NB4 (cell line): ENCODE results near the gene MXRA5.
"Not testable (repeated sequence)": the region's sequence is repeated elsewhere in the genome, so short reads cannot be mapped to it uniquely, and the experiment has no call there.

Experiments
- DNase-seq: peaks from one replicate; pipeline ENCODE4 v3.0.0; 2010; ENCODE audit warnings: low read depth
- H3K4me3 ChIP-seq: one replicate; pipeline ENCODE4 v1.5.1; 2011; ENCODE audit warnings: mild to moderate bottlenecking, low read depth, low read length, moderate library complexity
- MYC ChIP-seq: IDR thresholded peaks from 2 replicates; pipeline ENCODE4 v1.6.1; 2011; ENCODE audit warnings: low read depth, low read length
- POLR2A ChIP-seq: IDR thresholded peaks from 2 replicates; pipeline ENCODE4 v1.6.1; 2011; ENCODE audit warnings: mild to moderate bottlenecking; ENCODE audit not compliant: insufficient read length; ENCODE audit errors: extremely low read depth
- TF ChIP-seq, protein P1 (sequence below): IDR thresholded peaks from one replicate; pipeline ENCODE4 v1.5.1; 2012; ENCODE audit warnings: low read depth, low read length
- TF ChIP-seq, protein P2 (sequence below): IDR thresholded peaks from 2 replicates; pipeline ENCODE4 v1.6.1; 2011; ENCODE audit warnings: low read depth, low read length

Gene MXRA5

DNA sequence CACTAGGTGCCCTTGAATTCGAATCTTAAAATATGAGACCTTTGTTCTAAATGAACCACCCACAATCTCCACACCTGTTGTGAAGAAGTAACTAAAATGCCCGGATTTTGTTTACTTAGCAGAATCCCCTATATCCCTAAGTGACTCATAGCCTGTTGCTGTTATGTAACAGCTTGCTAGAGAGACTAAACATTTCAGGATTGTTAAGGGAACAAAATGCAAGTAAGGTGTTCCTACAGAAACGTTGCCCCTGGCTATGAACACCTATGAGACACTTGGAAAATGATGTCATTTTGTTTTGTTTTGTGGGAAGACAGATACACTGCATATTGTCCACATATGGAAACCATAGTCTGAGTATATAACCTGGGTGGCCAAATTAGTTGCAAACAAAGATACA is 24.2 kb upstream of the MXRA5 start:
- H3K4me3 ChIP-seq = no peak overlapping the region
- TF ChIP-seq, protein P1, sequence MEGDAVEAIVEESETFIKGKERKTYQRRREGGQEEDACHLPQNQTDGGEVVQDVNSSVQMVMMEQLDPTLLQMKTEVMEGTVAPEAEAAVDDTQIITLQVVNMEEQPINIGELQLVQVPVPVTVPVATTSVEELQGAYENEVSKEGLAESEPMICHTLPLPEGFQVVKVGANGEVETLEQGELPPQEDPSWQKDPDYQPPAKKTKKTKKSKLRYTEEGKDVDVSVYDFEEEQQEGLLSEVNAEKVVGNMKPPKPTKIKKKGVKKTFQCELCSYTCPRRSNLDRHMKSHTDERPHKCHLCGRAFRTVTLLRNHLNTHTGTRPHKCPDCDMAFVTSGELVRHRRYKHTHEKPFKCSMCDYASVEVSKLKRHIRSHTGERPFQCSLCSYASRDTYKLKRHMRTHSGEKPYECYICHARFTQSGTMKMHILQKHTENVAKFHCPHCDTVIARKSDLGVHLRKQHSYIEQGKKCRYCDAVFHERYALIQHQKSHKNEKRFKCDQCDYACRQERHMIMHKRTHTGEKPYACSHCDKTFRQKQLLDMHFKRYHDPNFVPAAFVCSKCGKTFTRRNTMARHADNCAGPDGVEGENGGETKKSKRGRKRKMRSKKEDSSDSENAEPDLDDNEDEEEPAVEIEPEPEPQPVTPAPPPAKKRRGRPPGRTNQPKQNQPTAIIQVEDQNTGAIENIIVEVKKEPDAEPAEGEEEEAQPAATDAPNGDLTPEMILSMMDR = no peak
- TF ChIP-seq MYC = no peak
- no peak for DNase-seq

DNA sequence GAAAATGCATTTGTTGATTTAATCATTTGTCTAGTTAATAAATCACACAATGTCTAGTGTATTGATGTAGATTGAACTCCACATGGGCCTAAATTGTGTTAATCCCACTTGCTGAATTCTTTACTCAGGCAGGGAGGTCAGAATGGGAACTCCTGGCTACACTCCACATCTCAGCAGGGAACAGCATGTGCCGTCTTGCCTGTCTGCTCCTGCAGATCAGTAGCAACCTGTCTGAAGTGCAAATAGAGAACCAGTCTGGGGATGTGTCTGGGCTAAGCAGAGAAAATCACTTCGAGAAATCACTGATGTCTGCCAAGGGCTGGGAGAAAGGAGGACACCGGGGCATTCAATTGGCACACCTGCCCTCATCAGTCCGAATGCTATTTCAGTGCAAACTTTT is 16.5 kb upstream of the MXRA5 start:
- no peak overlapping the region for H3K4me3 ChIP-seq
- TF ChIP-seq, protein P1 = no peak
- TF ChIP-seq MYC (no peak), POLR2A (no peak)
- TF ChIP-seq, protein P2, sequence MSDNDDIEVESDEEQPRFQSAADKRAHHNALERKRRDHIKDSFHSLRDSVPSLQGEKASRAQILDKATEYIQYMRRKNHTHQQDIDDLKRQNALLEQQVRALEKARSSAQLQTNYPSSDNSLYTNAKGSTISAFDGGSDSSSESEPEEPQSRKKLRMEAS = no peak
- no peak for DNase-seq

DNA sequence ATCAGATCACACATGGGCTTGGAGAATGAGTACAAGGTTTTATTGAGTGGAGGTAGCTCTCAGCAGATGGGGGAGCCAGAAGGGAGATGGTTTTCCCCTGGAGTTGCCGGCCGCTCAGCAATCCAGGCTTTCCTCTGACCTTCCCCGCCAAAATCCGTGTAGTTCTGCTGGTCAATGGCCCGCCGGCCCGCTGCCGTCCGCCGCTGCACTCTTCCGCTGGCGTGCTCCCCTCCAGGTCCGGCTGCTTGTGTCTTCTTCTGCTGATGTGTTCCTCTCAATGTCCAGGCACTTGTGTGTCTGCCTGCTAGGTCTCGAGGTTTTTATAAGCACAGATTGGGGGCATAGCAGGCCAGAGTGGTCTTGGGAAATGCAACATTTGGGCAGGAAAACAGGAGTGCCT is 14.4 kb upstream of the MXRA5 start:
- TF ChIP-seq, protein P2 = no peak
- TF ChIP-seq POLR2A (no peak), MYC (no peak)
- TF ChIP-seq, protein P1 = no peak
- no peak overlapping the region for H3K4me3 ChIP-seq

DNA sequence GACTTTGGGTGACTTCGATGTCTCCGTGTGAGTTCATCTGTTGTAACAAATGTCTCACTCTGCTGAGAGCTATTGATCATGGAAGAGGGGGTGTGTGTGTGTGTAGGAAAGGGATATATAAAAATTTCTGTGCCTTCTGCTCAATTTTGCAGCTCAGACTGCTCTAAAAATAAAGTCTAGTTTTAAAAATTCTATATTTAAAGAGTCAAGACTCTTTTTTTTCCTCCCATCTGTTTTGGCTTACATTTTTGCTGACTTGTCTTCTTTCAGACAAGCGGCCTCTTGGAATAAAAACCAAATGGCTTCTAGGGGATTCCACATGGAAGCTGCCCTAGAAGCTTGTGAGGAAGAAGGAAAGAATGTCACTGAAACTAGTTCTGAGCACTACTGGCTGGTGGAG is 6.3 kb upstream of the MXRA5 start:
- H3K4me3 ChIP-seq, DNase-seq: not testable (repeated sequence)

More for the DNA sequence above, 14.4 kb upstream of the MXRA5 start:
- DNase-seq = no peak

DNA sequence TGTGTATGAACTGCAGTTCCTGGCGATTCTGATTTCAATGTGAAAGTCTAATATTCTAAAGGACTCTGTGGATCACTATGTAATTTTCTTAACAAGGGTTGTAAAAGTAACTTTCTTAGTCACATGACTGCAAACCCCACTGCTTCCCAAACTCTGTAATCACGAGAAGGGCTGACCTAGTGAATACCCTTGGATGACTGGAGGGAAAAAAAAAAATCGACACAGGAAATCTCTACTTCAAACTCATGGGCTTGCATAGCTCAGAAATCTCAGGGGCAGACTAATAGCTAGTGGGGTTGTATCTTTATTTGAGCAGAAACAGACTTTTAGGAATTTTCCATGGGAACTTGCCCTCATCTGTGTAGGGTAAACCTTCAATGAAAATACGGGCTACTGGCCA is 4.8 kb upstream of the MXRA5 start:
- DNase-seq = no peak
- H3K4me3 ChIP-seq = no peak overlapping the region
- TF ChIP-seq MYC (no peak), POLR2A (no peak)
- TF ChIP-seq, protein P1 = no peak
- TF ChIP-seq, protein P2 = no peak

DNA sequence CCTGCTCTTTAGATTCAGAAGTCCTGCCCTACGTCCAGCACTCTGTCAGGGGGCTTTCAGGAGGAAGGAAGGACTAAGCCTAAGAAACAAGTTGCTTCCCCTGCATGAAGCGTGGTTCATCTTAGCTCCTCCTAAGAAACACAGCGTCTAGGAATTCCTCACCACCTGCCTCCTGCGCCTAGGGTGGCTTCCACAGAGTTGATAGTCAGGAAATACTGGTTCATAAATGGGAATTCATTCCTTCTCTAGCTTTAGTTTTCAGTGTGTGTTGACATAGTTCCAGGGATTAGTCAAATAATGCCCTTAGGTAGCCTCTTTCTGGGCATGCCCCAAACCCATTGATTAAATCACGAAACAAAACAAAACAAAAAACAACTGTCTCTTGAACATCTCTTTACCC is 1.7 kb upstream of the MXRA5 start:
- TF ChIP-seq, protein P1 = no peak
- TF ChIP-seq POLR2A = no peak
- no peak for TF ChIP-seq MYC
- TF ChIP-seq, protein P2 = no peak
- no peak for DNase-seq
- H3K4me3 ChIP-seq = no peak overlapping the region
